ENCODE measurements around the gene GOLGA6C. TPM values are rescaled to one million over a fixed set of nuclear protein-coding genes. Genes with fewer than 3 reads are reported as not detected.

GOLGA6C gene
- total and polyA plus RNA-seq, 10 donors: not detected

- intact Hi-C loops (cut with DNase I; ENCODE audit: low total_unique reads): no loop called here
- Histone ChIP-seq H3K27ac (no peak overlapping the region), H3K4me1 (peaks cover 10 to 67% (median 37%) of the 10 kb centered on the region in 6 donors), H3K36me3 (peaks cover 6 to 83% (median 76%) of the 10 kb centered on the region in 6 donors), H3K9me3 (no peaks in the 10 kb centered on the region), H3K27me3 (replicated peaks in 1 of 7) (no peaks in the 10 kb centered on the region), H3K4me3 (no peak overlapping the region)
- TF ChIP-seq POLR2AphosphoS5 (IDR thresholded peaks at IDR 0.05): peak in 1 of 3 donors; percentile 26
- TF ChIP-seq POLR2A (IDR thresholded peaks at IDR 0.05): no peak
- 86 to 90% (median 87%) methylated on average over 4 to 9 of the region's 9 CpGs for WGBS, 5 donors
- DNase-seq: no peak
Measured at GRCh38 chr15:75211436-75212199, 46.5 kb upstream of the GOLGA6C start.

DNA sequence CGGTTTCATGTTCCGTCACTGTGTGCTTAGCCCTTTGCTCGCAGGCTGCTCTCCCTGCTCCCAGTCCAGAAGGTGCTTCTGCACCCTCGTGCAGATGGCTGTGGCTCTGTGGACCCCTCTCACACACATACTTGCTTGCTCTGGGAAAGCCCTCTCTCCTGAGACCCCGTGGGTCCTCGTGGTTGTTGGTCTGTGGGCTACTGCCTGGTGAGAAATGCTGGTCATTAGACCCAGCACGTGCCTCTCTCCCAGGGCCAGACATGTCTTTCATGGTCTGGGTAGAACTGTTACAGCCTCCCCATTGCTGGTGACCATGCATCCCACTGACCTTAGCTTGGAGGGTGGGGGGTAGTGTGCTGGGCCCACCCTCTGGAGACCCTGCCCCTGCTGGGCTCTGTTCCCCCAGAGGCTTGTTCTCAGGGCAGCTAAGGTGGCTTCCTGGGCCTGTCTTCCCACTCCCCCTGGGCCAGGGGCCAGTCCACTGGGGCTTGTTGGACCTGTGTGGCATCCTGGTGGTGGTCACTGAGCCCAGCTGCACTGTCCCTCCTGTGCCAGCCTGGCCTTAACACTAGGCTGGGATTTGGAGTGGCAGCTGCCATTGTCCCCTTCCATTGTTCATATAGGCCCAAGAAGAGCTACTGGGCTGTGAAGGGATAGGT, 45.8 kb upstream of the GOLGA6C start:
- peaks cover 6 to 76% (median 68%) of the 10 kb centered on the region in 6 donors for H3K36me3 ChIP-seq
- TF ChIP-seq POLR2AphosphoS5 (IDR thresholded peaks at IDR 0.05): no peak
- TF ChIP-seq, protein P1, sequence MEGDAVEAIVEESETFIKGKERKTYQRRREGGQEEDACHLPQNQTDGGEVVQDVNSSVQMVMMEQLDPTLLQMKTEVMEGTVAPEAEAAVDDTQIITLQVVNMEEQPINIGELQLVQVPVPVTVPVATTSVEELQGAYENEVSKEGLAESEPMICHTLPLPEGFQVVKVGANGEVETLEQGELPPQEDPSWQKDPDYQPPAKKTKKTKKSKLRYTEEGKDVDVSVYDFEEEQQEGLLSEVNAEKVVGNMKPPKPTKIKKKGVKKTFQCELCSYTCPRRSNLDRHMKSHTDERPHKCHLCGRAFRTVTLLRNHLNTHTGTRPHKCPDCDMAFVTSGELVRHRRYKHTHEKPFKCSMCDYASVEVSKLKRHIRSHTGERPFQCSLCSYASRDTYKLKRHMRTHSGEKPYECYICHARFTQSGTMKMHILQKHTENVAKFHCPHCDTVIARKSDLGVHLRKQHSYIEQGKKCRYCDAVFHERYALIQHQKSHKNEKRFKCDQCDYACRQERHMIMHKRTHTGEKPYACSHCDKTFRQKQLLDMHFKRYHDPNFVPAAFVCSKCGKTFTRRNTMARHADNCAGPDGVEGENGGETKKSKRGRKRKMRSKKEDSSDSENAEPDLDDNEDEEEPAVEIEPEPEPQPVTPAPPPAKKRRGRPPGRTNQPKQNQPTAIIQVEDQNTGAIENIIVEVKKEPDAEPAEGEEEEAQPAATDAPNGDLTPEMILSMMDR (IDR thresholded peaks at IDR 0.05 in 8 of 11, conservative IDR thresholded peaks at IDR 0.05 in 3 of 11): no peak
- H3K9me3 ChIP-seq: no peaks in the 10 kb centered on the region
- 84 to 97% (median 92%) methylated on average over 6 to 7 of the region's 7 CpGs for WGBS, 5 donors
- peaks cover 10 to 60% (median 34%) of the 10 kb centered on the region in 6 donors for H3K4me1 ChIP-seq
- intact Hi-C loops (cut with DNase I; ENCODE audit: low total_unique reads): no loop called here
- H3K27me3 ChIP-seq (replicated peaks in 1 of 7): no peaks in the 10 kb centered on the region
- no peak overlapping the region for H3K4me3 ChIP-seq
- no peak overlapping the region for H3K27ac ChIP-seq
- DNase-seq: no peak

DNA sequence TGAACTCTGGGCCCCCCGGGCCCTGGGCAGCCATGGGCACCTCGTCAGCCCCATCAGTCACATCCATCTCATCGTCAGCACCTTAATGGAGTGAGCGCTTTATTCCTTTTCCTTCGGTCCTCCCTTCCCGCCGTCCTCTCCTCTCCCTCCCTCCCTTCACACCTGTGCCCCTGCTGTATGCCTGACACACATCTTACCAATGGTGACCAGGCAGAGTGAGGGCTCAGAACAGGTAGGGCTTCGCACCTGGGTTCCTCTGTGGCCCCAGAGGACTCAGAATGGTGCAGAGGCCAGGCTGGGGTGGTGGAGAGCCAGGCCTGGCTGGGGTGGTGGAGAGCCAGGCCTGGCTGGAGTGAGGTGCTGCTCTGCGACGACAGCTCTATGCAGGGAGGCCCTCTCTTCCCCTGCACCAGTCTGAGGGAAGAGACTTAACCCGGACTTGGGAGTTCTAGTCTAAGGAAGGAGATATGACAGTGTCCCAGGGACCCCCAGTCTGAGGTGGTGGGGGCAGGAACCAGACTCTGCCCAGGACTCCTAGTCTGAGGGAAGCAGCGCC, 44.8 kb upstream of the GOLGA6C start:
- Histone ChIP-seq H3K9me3 (no peaks in the 10 kb centered on the region), H3K4me1 (peaks cover 10 to 50% (median 29%) of the 10 kb centered on the region in 6 donors), H3K36me3 (peaks cover 2 to 66% (median 59%) of the 10 kb centered on the region in 6 donors), H3K4me3 (no peak overlapping the region), H3K27ac (no peak overlapping the region), H3K27me3 (replicated peaks in 1 of 7) (no peaks in the 10 kb centered on the region)
- intact Hi-C loops (cut with DNase I; ENCODE audit: low total_unique reads): no loop called here
- DNase-seq: no peak
- TF ChIP-seq, protein P1 (IDR thresholded peaks at IDR 0.05 in 8 of 11, conservative IDR thresholded peaks at IDR 0.05 in 3 of 11): no peak
- TF ChIP-seq POLR2AphosphoS5 (IDR thresholded peaks at IDR 0.05): peak in 1 of 3 donors; percentile 57
- 82 to 93% (median 90%) methylated on average over 9 to 12 of the region's 12 CpGs for WGBS, 5 donors

GRCh38 chr15:75213768-75214221, 44.3 kb upstream of the GOLGA6C start:
- intact Hi-C loops (cut with DNase I; ENCODE audit: low total_unique reads): no loop called here
- Histone ChIP-seq H3K4me3 (no peak overlapping the region), H3K36me3 (peaks cover 2 to 61% (median 54%) of the 10 kb centered on the region in 6 donors), H3K9me3 (no peaks in the 10 kb centered on the region), H3K4me1 (peaks cover 7 to 45% (median 26%) of the 10 kb centered on the region in 6 donors), H3K27me3 (replicated peaks in 1 of 7) (no peaks in the 10 kb centered on the region), H3K27ac (no peak overlapping the region)
- TF ChIP-seq POLR2A (IDR thresholded peaks at IDR 0.05) (no peak), POLR2AphosphoS5 (IDR thresholded peaks at IDR 0.05) (peak in 1 of 3 donors; percentile 32)
- 87 to 96% (median 91%) methylated on average over 6 to 9 of the region's 9 CpGs for WGBS, 5 donors
- DNase-seq: no peak

Data from spleen (tissue), 11 donors.